Ascending aorta (tissue), 2 donors: ENCODE results near the gene PPARG. TPM values are rescaled to one million over a fixed set of nuclear protein-coding genes. Genes with fewer than 3 reads are reported as not detected.

ENCODE experiments used
- DNase-seq, 2 donors: peaks; one replicate each; pipeline ENCODE4 v3.0.0-alpha.2; 2019; ENCODE audit warnings: low spot score in 2 of 2
- H3K27ac ChIP-seq, 2 donors: fragments of 200-600 bp; sonication (generic); one replicate each; pipeline ENCODE4 v1.5.1; 2016 to 2017; ENCODE audit warnings: mild to moderate bottlenecking in 1 of 2
- H3K27me3 ChIP-seq: fragments of 200-600 bp; sonication (generic); one replicate; pipeline ENCODE4 v1.5.1; 2017
- H3K36me3 ChIP-seq, 2 donors: fragments of 200-600 bp; sonication (generic); one replicate each; pipeline ENCODE4 v1.5.1; 2016
- H3K4me1 ChIP-seq, 2 donors: fragments of 200-600 bp; sonication (generic); one replicate each; pipeline ENCODE4 v1.5.1; 2016 to 2017; ENCODE audit warnings: mild to moderate bottlenecking in 1 of 2
- H3K4me3 ChIP-seq, 2 donors: fragments of 200-600 bp; sonication (generic); one replicate each; pipeline ENCODE4 v1.5.1; 2016 to 2017; ENCODE audit warnings: mild to moderate bottlenecking in 1 of 2
- H3K9me3 ChIP-seq, 2 donors: fragments of 200-600 bp; sonication (generic); one replicate each; pipeline ENCODE4 v1.5.1; 2016
- CTCF ChIP-seq, 3 experiments: fragments of 200-600 bp in 2 of 3; fragments of 450-650 bp in 1 of 3; sonication (generic) in 2 of 3; IDR thresholded peaks; one replicate each; pipeline ENCODE4 v1.5.1; 2016 to 2019; ENCODE audit warnings: antibody characterized with exemption in 3 of 3, mild to moderate bottlenecking in 1 of 3, moderate library complexity in 1 of 3
- intact Hi-C: fragments of 100-400 bp; cut with DNase I; formaldehyde crosslinking; loops from one replicate; pipeline ENCODE4 v1.15.1; 2023
- total RNA-seq: library from RNA; depleted of rRNA; stranded (reverse); fragments of >200 nt; gene quantifications from one replicate; pipeline ENCODE4 v1.1.0, GENCODE V29; 2016

PPARG gene
- total RNA-seq, 1 donor from 2014 or later = 23.5 TPM

GRCh38 chr3:12316729-12317351, 28.0 kb downstream of the PPARG start:
- no peak for TF ChIP-seq CTCF (IDR thresholded peaks at IDR 0.05)
- intact Hi-C loops = no loop called here
- no peak for DNase-seq

GRCh38 chr3:12317914-12318313, 29.0 kb downstream of the PPARG start:
- no peak overlapping the region for H3K4me3 ChIP-seq
- intact Hi-C loops = no loop called here
- H3K27ac ChIP-seq = no peak overlapping the region
- DNase-seq = no peak
- H3K4me1 ChIP-seq = no peaks in the 10 kb centered on the region
- no peaks in the 10 kb centered on the region for H3K27me3 ChIP-seq
- TF ChIP-seq CTCF (IDR thresholded peaks at IDR 0.05) = no peak
- H3K36me3 ChIP-seq = no peaks in the 10 kb centered on the region
- H3K9me3 ChIP-seq = no peaks in the 10 kb centered on the region

More at GRCh38 chr3:12316729-12317351, 28.0 kb downstream of the PPARG start:
- H3K4me1 ChIP-seq = no peaks in the 10 kb centered on the region
- H3K27ac ChIP-seq = no peak overlapping the region
- H3K27me3 ChIP-seq = no peaks in the 10 kb centered on the region
- no peaks in the 10 kb centered on the region for H3K9me3 ChIP-seq
- H3K36me3 ChIP-seq = no peaks in the 10 kb centered on the region
- H3K4me3 ChIP-seq = no peak overlapping the region

- DNase-seq = no peak
- no peaks in the 10 kb centered on the region for H3K4me1 ChIP-seq
- H3K9me3 ChIP-seq = no peaks in the 10 kb centered on the region
- no peak overlapping the region for H3K27ac ChIP-seq
- no peak overlapping the region for H3K4me3 ChIP-seq
- intact Hi-C loops = no loop called here
- TF ChIP-seq CTCF (IDR thresholded peaks at IDR 0.05) = no peak
- no peaks in the 10 kb centered on the region for H3K36me3 ChIP-seq
- H3K27me3 ChIP-seq = no peaks in the 10 kb centered on the region
Observed at GRCh38 chr3:12318758-12319621, 30.1 kb downstream of the PPARG start.

GRCh38 chr3:12321015-12321414, 32.1 kb downstream of the PPARG start:
- intact Hi-C loops = no loop called here
- DNase-seq = no peak
- TF ChIP-seq CTCF (IDR thresholded peaks at IDR 0.05) = no peak
- no peak overlapping the region for H3K27ac ChIP-seq
- H3K27me3 ChIP-seq = no peaks in the 10 kb centered on the region
- H3K9me3 ChIP-seq = no peaks in the 10 kb centered on the region
- H3K4me3 ChIP-seq = no peak overlapping the region
- H3K36me3 ChIP-seq = no peaks in the 10 kb centered on the region
- no peaks in the 10 kb centered on the region for H3K4me1 ChIP-seq

- Histone ChIP-seq H3K36me3 (no peaks in the 10 kb centered on the region), H3K27me3 (no peaks in the 10 kb centered on the region), H3K9me3 (no peaks in the 10 kb centered on the region), H3K27ac (no peak overlapping the region), H3K4me3 (no peak overlapping the region), H3K4me1 (no peaks in the 10 kb centered on the region)
- no peak for TF ChIP-seq CTCF (IDR thresholded peaks at IDR 0.05)
- DNase-seq = no peak
- intact Hi-C loops = no loop called here
Observed at GRCh38 chr3:12323237-12323636, 34.4 kb downstream of the PPARG start.
